Chondrocyte (in vitro differentiated cells): ENCODE results near the gene SCAANT1. TPM values are rescaled to one million over a fixed set of nuclear protein-coding genes. Genes with fewer than 3 reads are reported as not detected.

ENCODE experiments used
- DNase-seq: peaks from one replicate; pipeline ENCODE4 v3.0.0; 2021; ENCODE audit warnings: mixed read lengths, low spot score
- H3K27ac Mint-ChIP-seq: one replicate; pipeline ENCODE4 v1.8.0; 2021; ENCODE audit warnings: mild to moderate bottlenecking, moderate library complexity, mixed read lengths; ENCODE audit not compliant: unreplicated experiment
- H3K27me3 Mint-ChIP-seq: 2 replicates; pipeline ENCODE4 v1.8.0; 2021; ENCODE audit warnings: low read depth, mixed read lengths
- H3K36me3 Mint-ChIP-seq: 2 replicates; pipeline ENCODE4 v1.8.0; 2021; ENCODE audit warnings: low read depth, mixed read lengths
- H3K4me1 Mint-ChIP-seq: 2 replicates; pipeline ENCODE4 v1.8.0; 2021; ENCODE audit warnings: low read depth, mild to moderate bottlenecking, mixed read lengths
- H3K4me3 Mint-ChIP-seq: one replicate; pipeline ENCODE4 v1.8.0; 2021; ENCODE audit warnings: mild to moderate bottlenecking, moderate library complexity, mixed read lengths; ENCODE audit not compliant: unreplicated experiment
- H3K9me3 Mint-ChIP-seq: 2 replicates; pipeline ENCODE4 v1.8.0; 2021; ENCODE audit warnings: low read depth, mixed read lengths
- CTCF ChIP-seq: fragments of 200-600 bp; sonication (generic); IDR thresholded peaks from 2 replicates; pipeline ENCODE4 v1.5.0; 2021; ENCODE audit warnings: antibody characterized with exemption, mild to moderate bottlenecking, moderate library complexity
- total RNA-seq: library from RNA; stranded (reverse); gene quantifications from 3 replicates; pipeline ENCODE4 v1.2.1, GENCODE V29; 2021

SCAANT1 gene
- total RNA-seq, 1 donor from 2014 or later: not detected

GRCh38 chr3:63949005-63949404, 36.8 kb upstream of the SCAANT1 start:
- TF ChIP-seq CTCF: no peak
- H3K9me3 Mint-ChIP-seq: no peaks in the 10 kb centered on the region
- no peak for DNase-seq

GRCh38 chr3:63947594-63947993, 35.4 kb upstream of the SCAANT1 start:
- Mint-ChIP-seq H3K9me3 (no peaks in the 10 kb centered on the region), H3K4me1 (peaks cover 73% of the 10 kb centered on the region), H3K4me3 (no peak overlapping the region), H3K27me3 (no peaks in the 10 kb centered on the region), H3K27ac (peak overlapping the region; percentile 97), H3K36me3 (peaks cover 2% of the 10 kb centered on the region)
- no peak for DNase-seq
- no peak for TF ChIP-seq CTCF

More at GRCh38 chr3:63949005-63949404, 36.8 kb upstream of the SCAANT1 start:
- Mint-ChIP-seq H3K4me3 (no peak overlapping the region), H3K4me1 (peaks cover 73% of the 10 kb centered on the region), H3K27me3 (no peaks in the 10 kb centered on the region), H3K36me3 (peaks cover 8% of the 10 kb centered on the region), H3K27ac (peak overlapping the region; percentile 86)

- H3K9me3 Mint-ChIP-seq: no peaks in the 10 kb centered on the region
- DNase-seq: no peak
- no peak for TF ChIP-seq CTCF
- no peaks in the 10 kb centered on the region for H3K27me3 Mint-ChIP-seq
- H3K4me1 Mint-ChIP-seq: peaks cover 69% of the 10 kb centered on the region
- H3K27ac Mint-ChIP-seq: peak overlapping the region; percentile 97
- peaks cover 2% of the 10 kb centered on the region for H3K36me3 Mint-ChIP-seq
- no peak overlapping the region for H3K4me3 Mint-ChIP-seq
These were observed 34.6 kb upstream of the SCAANT1 start for GRCh38 chr3:63946753-63947152.

GRCh38 chr3:63945558-63946096, 33.4 kb upstream of the SCAANT1 start:
- peaks cover 2% of the 10 kb centered on the region for H3K36me3 Mint-ChIP-seq
- H3K4me3 Mint-ChIP-seq: no peak overlapping the region
- H3K4me1 Mint-ChIP-seq: peaks cover 59% of the 10 kb centered on the region
- H3K27ac Mint-ChIP-seq: peak overlapping the region; percentile 8
- TF ChIP-seq CTCF: no peak
- no peak for DNase-seq
- no peaks in the 10 kb centered on the region for H3K9me3 Mint-ChIP-seq
- no peaks in the 10 kb centered on the region for H3K27me3 Mint-ChIP-seq

- H3K36me3 Mint-ChIP-seq: peaks cover 2% of the 10 kb centered on the region
- peaks cover 40% of the 10 kb centered on the region for H3K4me1 Mint-ChIP-seq
- no peaks in the 10 kb centered on the region for H3K27me3 Mint-ChIP-seq
- no peak overlapping the region for H3K4me3 Mint-ChIP-seq
- TF ChIP-seq CTCF: no peak
- no peak overlapping the region for H3K27ac Mint-ChIP-seq
- no peak for DNase-seq
- H3K9me3 Mint-ChIP-seq: no peaks in the 10 kb centered on the region
These were observed 31.5 kb upstream of the SCAANT1 start for GRCh38 chr3:63943678-63944077.
